ENCODE measurements around the gene ATP5F1E.

Gene ATP5F1E

GRCh38 chr20:59063358-59064213 is 31.5 kb upstream of the ATP5F1E start:
- H3K4me3 ChIP-seq (ENCODE audit: low read depth, low read length): no peak overlapping the region; the same call in 1 of the 2 replicates
- ChIA-PET CTCF (interaction anchor here (0.9 to 1.3 kb wide), 4 partner anchors 10 to 215 kb away, joined by 3 to 7 read pairs (median 4); no protein-coding TSS in a partner anchor), POLR2A (interaction anchor here (1.5 to 3.6 kb wide), 3 partner anchors 19 to 31 kb away, joined by 6 to 16 read pairs (median 7); partner anchors contain the start of genes ATP5F1E and PRELID3B)
- no peaks in the 10 kb centered on the region for H3K9me3 ChIP-seq (ENCODE audit: control insufficient read depth, insufficient read depth, low read depth, low read length)
- no peaks in the 10 kb centered on the region for H3K36me3 ChIP-seq (ENCODE audit: control insufficient read depth in 2 of 2, insufficient read depth in 1 of 2, low read length in 2 of 2)
- peak overlapping the region; percentile 52 for H3K27ac ChIP-seq (ENCODE audit: extremely low read depth, low read depth, low read length)
- peaks cover 11% of the 10 kb centered on the region; the same call in 1 of the 2 replicates for H3K4me1 ChIP-seq (ENCODE audit: control insufficient read depth, insufficient read depth, low read length)
- no peak for TF ChIP-seq ZNF518A (tag by site-specific recombination; conservative IDR thresholded peaks at IDR 0.05; ENCODE audit: low read depth)
- TF ChIP-seq ZNF585B (tag by site-specific recombination; IDR thresholded peaks at IDR 0.05): no peak
- TF ChIP-seq HOXD13 (CRISPR knock-in tag; IDR thresholded peaks at IDR 0.05; ENCODE audit: borderline replicate concordance): no peak
- TF ChIP-seq FEZF1 (tag by site-specific recombination; IDR thresholded peaks at IDR 0.05): no peak
- TF ChIP-seq WT1 (tag by site-specific recombination; IDR thresholded peaks at IDR 0.05): peak; percentile 63
- TF ChIP-seq ZFP41 (tag by site-specific recombination; IDR thresholded peaks at IDR 0.05; ENCODE audit: borderline replicate concordance): no peak
- TF ChIP-seq ZEB2 (tag by site-specific recombination; IDR thresholded peaks at IDR 0.05): peak; percentile 63
- TF ChIP-seq ZNF202 (tag by site-specific recombination; IDR thresholded peaks at IDR 0.05; ENCODE audit: borderline replicate concordance): no peak
- no peak for TF ChIP-seq ZNF140 (tag by site-specific recombination; IDR thresholded peaks at IDR 0.05)
- TF ChIP-seq EGR2 (tag by site-specific recombination; IDR thresholded peaks at IDR 0.05; ENCODE audit: low read depth): peak; percentile 94
- TF ChIP-seq ZNF155 (tag by site-specific recombination; IDR thresholded peaks at IDR 0.05): no peak
- no peak for TF ChIP-seq ZNF423 (tag by site-specific recombination; IDR thresholded peaks at IDR 0.05)
- TF ChIP-seq GLI4 (tag by site-specific recombination; IDR thresholded peaks at IDR 0.05): no peak
- TF ChIP-seq ZNF174 (tag by site-specific recombination; IDR thresholded peaks at IDR 0.05): no peak
- TF ChIP-seq, protein P1, sequence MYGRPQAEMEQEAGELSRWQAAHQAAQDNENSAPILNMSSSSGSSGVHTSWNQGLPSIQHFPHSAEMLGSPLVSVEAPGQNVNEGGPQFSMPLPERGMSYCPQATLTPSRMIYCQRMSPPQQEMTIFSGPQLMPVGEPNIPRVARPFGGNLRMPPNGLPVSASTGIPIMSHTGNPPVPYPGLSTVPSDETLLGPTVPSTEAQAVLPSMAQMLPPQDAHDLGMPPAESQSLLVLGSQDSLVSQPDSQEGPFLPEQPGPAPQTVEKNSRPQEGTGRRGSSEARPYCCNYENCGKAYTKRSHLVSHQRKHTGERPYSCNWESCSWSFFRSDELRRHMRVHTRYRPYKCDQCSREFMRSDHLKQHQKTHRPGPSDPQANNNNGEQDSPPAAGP (tag by site-specific recombination; IDR thresholded peaks at IDR 0.05): 0 out of 2 replicates have a peak, but pooled peaks have one; percentile 58
- peak; percentile 82 for TF ChIP-seq GFI1B (tag by site-specific recombination; IDR thresholded peaks at IDR 0.05)
- TF ChIP-seq ZFP3 (tag by site-specific recombination; IDR thresholded peaks at IDR 0.05; ENCODE audit: low read depth): no peak
- no peak for TF ChIP-seq ZNF133 (tag by site-specific recombination; IDR thresholded peaks at IDR 0.05)
- TF ChIP-seq SCRT2 (tag by site-specific recombination; IDR thresholded peaks at IDR 0.05): no peak
- TF ChIP-seq ZNF561 (tag by site-specific recombination; IDR thresholded peaks at IDR 0.05; ENCODE audit: borderline replicate concordance): no peak
- no peak for TF ChIP-seq ZNF768 (tag by site-specific recombination; IDR thresholded peaks at IDR 0.05)
- no peak for TF ChIP-seq ZNF148 (tag by site-specific recombination; IDR thresholded peaks at IDR 0.05; ENCODE audit: borderline replicate concordance)
- TF ChIP-seq TRIM28 (IDR thresholded peaks at IDR 0.05; ENCODE audit: borderline replicate concordance, low read length): no peak; the same call in 1 of the 2 replicates
- TF ChIP-seq MZF1 (tag by site-specific recombination; IDR thresholded peaks at IDR 0.05; ENCODE audit: borderline replicate concordance): no peak
- no peak for TF ChIP-seq ZNF621 (tag by site-specific recombination; IDR thresholded peaks at IDR 0.05)
- no peak for TF ChIP-seq TCF7L2 (IDR thresholded peaks at IDR 0.05; ENCODE audit: borderline replicate concordance, low read depth, low read length)
- TF ChIP-seq ZNF791 (tag by site-specific recombination; IDR thresholded peaks at IDR 0.05): no peak
- TF ChIP-seq ZNF785 (tag by site-specific recombination; IDR thresholded peaks at IDR 0.05): no peak
- TF ChIP-seq ZNF529 (tag by site-specific recombination; IDR thresholded peaks at IDR 0.05; ENCODE audit: insufficient replicate concordance): no peak

All from HEK293 (cell line).